Fibroblast of lung (primary cell): ENCODE measurements around the gene SLC38A7. TPM values are rescaled to one million over a fixed set of nuclear protein-coding genes. Genes with fewer than 3 reads are reported as not detected.
A peak's percentile ranks its signal among the peaks of the same experiment; 100 is the strongest.

ENCODE experiments used
- DNase-seq, 2 donors: peaks; one replicate each; pipeline versions ENCODE4 v3.0.0 to v3.0.0-alpha.2; 2010; ENCODE audit warnings: low read depth in 2 of 2
- H2AFZ ChIP-seq: 2 replicates; pipeline ENCODE4 v1.5.1; 2012; ENCODE audit warnings: low read length, control low read depth, inconsistent platforms
- H3K27ac ChIP-seq: 2 replicates; pipeline ENCODE4 v1.5.1; 2011; ENCODE audit warnings: low read length, control low read depth; ENCODE audit not compliant: insufficient read depth
- H3K27me3 ChIP-seq: 2 replicates; pipeline ENCODE4 v1.5.1; 2011; ENCODE audit warnings: mild to moderate bottlenecking, low read length; ENCODE audit not compliant: control insufficient read depth, insufficient read depth
- H3K36me3 ChIP-seq: 2 replicates; pipeline ENCODE4 v1.5.1; 2011; ENCODE audit warnings: low read length; ENCODE audit not compliant: control insufficient read depth, insufficient read depth
- H3K4me1 ChIP-seq: 2 replicates; pipeline ENCODE4 v1.5.1; 2011; ENCODE audit warnings: low read length; ENCODE audit not compliant: control insufficient read depth, insufficient read depth; ENCODE audit errors: extremely low read depth
- H3K4me2 ChIP-seq: 2 replicates; pipeline ENCODE4 v1.5.1; 2011; ENCODE audit warnings: low read length, control low read depth; ENCODE audit not compliant: insufficient read depth; ENCODE audit errors: extremely low read depth
- H3K4me3 ChIP-seq, 4 experiments: fragments of 200-600 bp in 1 of 4; sonication (generic) in 1 of 4; replicated peaks in 1 of 4; 2 replicates each; pipeline ENCODE4 v1.5.1; 2011 to 2016; ENCODE audit warnings: low read length in 4 of 4, low read depth in 3 of 4, mild to moderate bottlenecking in 3 of 4, control low read depth in 2 of 4, inconsistent platforms in 1 of 4, mixed read lengths in 1 of 4; ENCODE audit not compliant: insufficient read depth in 1 of 4; ENCODE audit errors: control extremely low read depth in 1 of 4
- H3K79me2 ChIP-seq: 2 replicates; pipeline ENCODE4 v1.5.1; 2012; ENCODE audit warnings: mild to moderate bottlenecking, low read length, inconsistent platforms; ENCODE audit not compliant: control insufficient read depth, insufficient read depth
- H3K9ac ChIP-seq: 2 replicates; pipeline ENCODE4 v1.5.1; 2011; ENCODE audit warnings: mild to moderate bottlenecking, low read length, control low read depth; ENCODE audit not compliant: insufficient read depth
- H3K9me3 ChIP-seq: 2 replicates; pipeline ENCODE4 v1.5.1; 2012; ENCODE audit warnings: low read depth, low read length; ENCODE audit not compliant: control insufficient read depth, insufficient read depth
- H4K20me1 ChIP-seq: 2 replicates; pipeline ENCODE4 v1.5.1; 2011; ENCODE audit warnings: low read length; ENCODE audit not compliant: control insufficient read depth, insufficient read depth; ENCODE audit errors: extremely low read depth
- EZH2 ChIP-seq: IDR thresholded peaks from 2 replicates; pipeline ENCODE4 v1.5.1; 2012; ENCODE audit warnings: low read length, control low read depth, mild to moderate bottlenecking; ENCODE audit errors: missing control alignments
- polyA plus RNA-seq, 2 donors: library from polyadenylated mRNA; depleted of rRNA in 1 of 2; stranded (reverse) in 1 of 2; unstranded in 1 of 2; fragments of >200 nt; gene quantifications; 2 replicates each; pipeline ENCODE4 v1.2.1, GENCODE V29; 2011 to 2012; ENCODE audit warnings: missing spikeins in 1 of 2
- total RNA-seq: library from RNA; depleted of rRNA; stranded (reverse); fragments of >200 nt; gene quantifications from 2 replicates; pipeline ENCODE4 v1.2.1, GENCODE V29; 2014
- TF ChIP-seq, protein P1 (sequence below), 2 donors: IDR thresholded peaks in 1 of 2; conservative IDR thresholded peaks in 1 of 2; 1 replicate in 1 of 2; 2 replicates in 1 of 2; pipeline ENCODE4 v1.5.1; 2011 to 2012; ENCODE audit warnings: low read length in 2 of 2, control low read depth in 1 of 2, inconsistent platforms in 1 of 2, low read depth in 1 of 2, mild to moderate bottlenecking in 1 of 2

Gene SLC38A7
- total and polyA plus RNA-seq, 2 donors (not counting 1 experiment from before 2014, with no cell fraction given), result 15.4 to 30.1 TPM

DNA sequence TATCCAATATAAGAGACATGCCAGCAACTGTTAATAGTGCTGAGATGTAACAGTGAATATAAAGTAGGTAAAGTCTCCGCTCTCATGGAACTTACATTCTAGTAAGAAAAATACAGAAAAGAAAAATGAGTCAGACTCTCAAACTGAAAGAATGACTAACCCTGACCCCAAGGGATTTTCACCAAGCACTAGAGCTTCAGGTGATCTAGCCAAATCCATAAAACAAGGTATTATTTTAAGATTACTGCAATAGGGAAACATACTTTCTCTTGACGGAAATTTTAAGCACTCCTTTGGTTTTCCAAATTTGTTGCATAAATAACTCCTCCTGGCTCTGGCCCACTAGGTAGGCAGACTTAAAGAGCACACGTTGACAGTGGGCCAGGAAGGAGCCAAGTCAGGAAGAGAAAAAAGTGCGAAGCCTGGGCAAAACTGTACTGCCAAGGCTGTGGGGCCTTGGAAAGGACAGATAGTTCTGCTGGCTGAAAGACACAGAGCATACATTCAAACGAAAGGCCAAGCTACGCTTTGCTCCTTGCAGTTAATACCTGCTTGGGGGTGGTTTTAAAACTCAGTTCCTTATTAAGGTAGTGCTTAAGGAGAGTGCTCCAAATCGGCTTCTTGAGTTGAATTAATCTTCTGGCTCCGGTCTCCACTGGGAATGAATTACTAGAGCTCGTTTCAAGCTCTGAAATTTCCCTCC, 48.1 kb upstream of the SLC38A7 start:
- H3K27ac ChIP-seq, result no peak overlapping the region
- peak overlapping the region; percentile 65 to 87 (median 78) for H3K4me3 ChIP-seq
- no peak overlapping the region for H3K9ac ChIP-seq
- H3K9me3 ChIP-seq, result no peaks in the 10 kb centered on the region
- peak overlapping the region; percentile 85 for H3K4me2 ChIP-seq
- peaks cover 38% of the 10 kb centered on the region for H3K79me2 ChIP-seq
- TF ChIP-seq, protein P1, sequence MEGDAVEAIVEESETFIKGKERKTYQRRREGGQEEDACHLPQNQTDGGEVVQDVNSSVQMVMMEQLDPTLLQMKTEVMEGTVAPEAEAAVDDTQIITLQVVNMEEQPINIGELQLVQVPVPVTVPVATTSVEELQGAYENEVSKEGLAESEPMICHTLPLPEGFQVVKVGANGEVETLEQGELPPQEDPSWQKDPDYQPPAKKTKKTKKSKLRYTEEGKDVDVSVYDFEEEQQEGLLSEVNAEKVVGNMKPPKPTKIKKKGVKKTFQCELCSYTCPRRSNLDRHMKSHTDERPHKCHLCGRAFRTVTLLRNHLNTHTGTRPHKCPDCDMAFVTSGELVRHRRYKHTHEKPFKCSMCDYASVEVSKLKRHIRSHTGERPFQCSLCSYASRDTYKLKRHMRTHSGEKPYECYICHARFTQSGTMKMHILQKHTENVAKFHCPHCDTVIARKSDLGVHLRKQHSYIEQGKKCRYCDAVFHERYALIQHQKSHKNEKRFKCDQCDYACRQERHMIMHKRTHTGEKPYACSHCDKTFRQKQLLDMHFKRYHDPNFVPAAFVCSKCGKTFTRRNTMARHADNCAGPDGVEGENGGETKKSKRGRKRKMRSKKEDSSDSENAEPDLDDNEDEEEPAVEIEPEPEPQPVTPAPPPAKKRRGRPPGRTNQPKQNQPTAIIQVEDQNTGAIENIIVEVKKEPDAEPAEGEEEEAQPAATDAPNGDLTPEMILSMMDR (conservative IDR thresholded peaks at IDR 0.05 in 1 of 2, IDR thresholded peaks at IDR 0.05 in 1 of 2; ENCODE audit: low read depth in 1 of 2, low read length in 2 of 2), result no peak
- no peak for TF ChIP-seq EZH2
- no peaks in the 10 kb centered on the region for H4K20me1 ChIP-seq
- H3K4me1 ChIP-seq, result no peaks in the 10 kb centered on the region
- H3K36me3 ChIP-seq, result no peaks in the 10 kb centered on the region
- peak overlapping the region; percentile 5 for H2AFZ ChIP-seq
- DNase-seq, result peak; percentile 2 to 52
- H3K27me3 ChIP-seq, result no peaks in the 10 kb centered on the region

GRCh38 chr16:58730724-58731370, 46.3 kb upstream of the SLC38A7 start:
- Histone ChIP-seq H3K4me3 (no peak overlapping the region), H3K9me3 (no peaks in the 10 kb centered on the region), H3K36me3 (no peaks in the 10 kb centered on the region), H3K27ac (no peak overlapping the region), H3K27me3 (no peaks in the 10 kb centered on the region), H3K79me2 (peaks cover 40% of the 10 kb centered on the region), H3K9ac (no peak overlapping the region), H3K4me2 (no peak overlapping the region), H4K20me1 (no peaks in the 10 kb centered on the region), H3K4me1 (no peaks in the 10 kb centered on the region), H2AFZ (no peak overlapping the region)
- TF ChIP-seq, protein P1 (conservative IDR thresholded peaks at IDR 0.05 in 1 of 2, IDR thresholded peaks at IDR 0.05 in 1 of 2; ENCODE audit: low read depth in 1 of 2, low read length in 2 of 2), result no peak
- no peak for TF ChIP-seq EZH2
- no peak for DNase-seq

DNA sequence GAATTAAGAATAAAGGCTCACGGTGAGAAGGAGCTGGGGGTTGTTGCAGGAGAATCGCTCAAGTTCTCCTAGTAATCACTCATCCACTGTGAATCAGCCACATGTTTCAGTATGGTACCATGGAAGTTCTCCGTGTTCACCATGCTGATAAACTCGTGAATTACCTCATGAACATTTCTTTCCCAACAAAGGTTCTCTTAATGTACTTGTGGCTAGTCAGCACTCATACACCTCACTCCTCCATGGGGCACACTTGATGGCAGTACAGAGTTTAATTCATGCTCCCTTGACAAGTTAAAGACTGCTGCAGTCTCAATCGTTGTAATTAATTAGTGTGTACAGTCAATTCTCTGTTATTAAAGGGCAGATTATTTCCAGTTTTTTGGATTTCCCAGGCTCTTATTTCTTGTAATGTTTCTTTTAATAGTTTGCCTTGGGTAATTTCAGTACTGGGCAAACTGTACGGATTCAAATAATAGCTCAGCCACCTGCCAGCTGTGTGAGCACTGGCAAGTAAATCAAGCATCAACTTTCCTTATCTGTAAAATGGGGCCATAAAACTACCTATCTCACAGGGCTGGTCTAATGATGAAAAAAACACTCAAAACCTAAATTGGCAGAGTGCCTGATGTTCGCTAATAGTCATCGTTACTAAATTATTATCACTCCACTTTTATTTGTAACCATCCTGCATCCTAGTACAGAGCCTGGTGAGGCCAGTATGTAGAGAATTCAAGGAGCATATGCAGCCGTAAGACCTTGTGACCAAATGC, 43.4 kb upstream of the SLC38A7 start:
- Histone ChIP-seq H4K20me1 (no peaks in the 10 kb centered on the region), H3K36me3 (no peaks in the 10 kb centered on the region), H3K27ac (no peak overlapping the region), H3K4me1 (no peaks in the 10 kb centered on the region), H3K4me2 (no peak overlapping the region), H3K27me3 (no peaks in the 10 kb centered on the region), H3K9me3 (no peaks in the 10 kb centered on the region), H3K4me3 (no peak overlapping the region), H3K9ac (no peak overlapping the region), H2AFZ (no peak overlapping the region), H3K79me2 (peaks cover 33% of the 10 kb centered on the region)
- DNase-seq, result no peak
- TF ChIP-seq, protein P1 (conservative IDR thresholded peaks at IDR 0.05 in 1 of 2, IDR thresholded peaks at IDR 0.05 in 1 of 2; ENCODE audit: low read depth in 1 of 2, low read length in 2 of 2), result no peak
